ENCODE measurements around the gene VCAN.

GRCh38 chr5:83494666-83495065 is 23.1 kb downstream of the VCAN start:
- TF ChIP-seq POLR2A (IDR thresholded peaks at IDR 0.05; ENCODE audit: low read length) (no peak), GATA1 (IDR thresholded peaks at IDR 0.05; ENCODE audit: low read depth, low read length) (no peak)

Measured in erythroblast (primary cell).